Activated CD8-positive, alpha-beta T cell treated with anti-CD3 and anti-CD28 coated beads for 36 hours (primary cell): ENCODE data around the gene ALPK3. TPM values are rescaled to one million over a fixed set of nuclear protein-coding genes. Genes with fewer than 3 reads are reported as not detected.

Source experiments
- ATAC-seq: fragments of 200-7000 bp; cut with Tn5 transposase; one replicate; pipeline ENCODE4 v1.10.0; 2021; ENCODE audit warnings: mild to moderate bottlenecking, moderate library complexity
- CTCF ChIA-PET: fragments of 350-600 bp; sonication (Branson Sonifier 250); formaldehyde crosslinking; loops from one replicate; lab custom pipeline; 2021; ENCODE audit warnings: antibody characterized with exemption; lab: Charles Lee
- POLR2A ChIA-PET: fragments of 350-600 bp; sonication (Branson Sonifier 250); formaldehyde crosslinking; loops from one replicate; lab custom pipeline; 2021; ENCODE audit warnings: antibody characterized with exemption; lab: Charles Lee
- DNase-seq: peaks from one replicate; pipeline ENCODE4 v3.0.0-alpha.2; 2020
- H3K27ac Mint-ChIP-seq: one replicate; pipeline ENCODE4 v1.8.0; 2021; ENCODE audit warnings: mild to moderate bottlenecking, mixed read lengths
- H3K27me3 Mint-ChIP-seq: one replicate; pipeline ENCODE4 v1.8.0; 2021; ENCODE audit warnings: mixed read lengths
- H3K36me3 Mint-ChIP-seq: one replicate; pipeline ENCODE4 v1.8.0; 2021; ENCODE audit warnings: low read depth, mixed read lengths
- H3K4me1 Mint-ChIP-seq: one replicate; pipeline ENCODE4 v1.8.0; 2021; ENCODE audit warnings: low read depth, mixed read lengths
- H3K4me3 Mint-ChIP-seq: one replicate; pipeline ENCODE4 v1.8.0; 2021; ENCODE audit warnings: mild to moderate bottlenecking, moderate library complexity, mixed read lengths
- H3K9me3 Mint-ChIP-seq: one replicate; pipeline ENCODE4 v1.8.0; 2021; ENCODE audit warnings: mixed read lengths
- intact Hi-C: fragments of 100-400 bp; cut with micrococcal nuclease; formaldehyde crosslinking; loops from one replicate; pipeline ENCODE4 v1.10.0; 2022
- total RNA-seq, 2 experiments: library from RNA; stranded (reverse); gene quantifications; one replicate each; pipeline ENCODE4 v1.2.3, GENCODE V29; 2021
- TF ChIP-seq, protein P1 (sequence below): fragments of 200-600 bp; IDR thresholded peaks from one replicate; pipeline ENCODE4 v1.8.0; 2022; ENCODE audit warnings: antibody characterized with exemption, mild to moderate bottlenecking

ALPK3 gene
- total RNA-seq, 2 experiments from 2014 or later: 0.04 to 0.16 TPM

DNA sequence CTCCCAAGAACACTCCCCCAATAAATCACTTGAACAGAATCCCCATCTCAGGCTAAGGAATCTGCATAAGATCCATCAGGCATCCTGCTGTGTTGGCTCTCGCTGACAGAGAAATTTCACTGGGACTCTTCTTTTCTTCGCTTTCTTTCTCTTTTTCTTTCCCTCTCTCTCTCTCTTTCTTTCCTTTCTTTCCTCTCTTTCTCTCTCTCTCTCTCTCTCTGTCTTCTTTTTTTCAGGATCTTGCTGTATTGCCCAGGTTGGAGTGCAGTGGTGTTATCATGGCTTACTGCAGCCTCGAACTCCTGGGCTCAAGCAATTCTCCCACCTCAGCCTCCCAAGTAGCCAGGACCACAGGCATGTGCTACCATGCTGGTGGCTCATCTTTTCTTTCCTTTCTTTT is 62.9 kb downstream of the ALPK3 start:
- H3K4me1 Mint-ChIP-seq: no peaks in the 10 kb centered on the region
- intact Hi-C loops: loop anchor here (5.0 kb wide), 1 partner anchor 293 kb away; no protein-coding TSS in a partner anchor

DNA sequence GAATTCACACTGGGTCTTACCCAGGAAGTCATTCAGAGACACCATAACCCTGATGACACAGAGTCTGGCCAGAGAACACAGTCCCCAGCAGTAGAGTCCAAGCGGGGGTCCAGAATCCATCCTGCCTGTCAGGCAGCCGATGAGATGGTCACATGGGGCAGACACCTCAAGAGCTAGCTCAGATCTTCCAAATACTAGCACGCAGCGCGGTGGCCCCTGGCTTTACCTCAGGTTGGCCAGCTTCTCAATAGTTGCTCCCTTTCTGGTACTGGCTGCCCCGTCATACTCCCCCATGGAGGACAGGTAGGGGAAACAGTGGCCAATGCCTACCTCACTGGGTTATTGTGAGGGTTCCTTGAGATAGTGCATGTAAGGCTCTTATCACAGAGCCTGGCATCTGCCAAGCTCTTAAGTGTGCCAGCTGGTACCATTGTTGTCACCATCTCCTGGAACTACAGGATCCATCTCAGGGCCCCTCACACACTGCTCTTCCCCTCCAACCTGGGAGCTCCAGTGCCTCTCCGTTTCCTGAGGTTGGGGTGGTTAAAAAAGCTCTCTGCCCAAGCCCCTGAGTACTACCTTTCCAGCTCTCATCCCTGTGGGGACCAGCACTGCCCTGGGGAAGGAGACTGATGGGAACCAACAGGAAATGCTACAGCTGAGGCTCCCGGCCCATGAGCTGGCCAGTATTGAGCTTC is 63.8 kb downstream of the ALPK3 start:
- no peak for DNase-seq
- ATAC-seq: no peak
- Mint-ChIP-seq H3K4me1 (no peaks in the 10 kb centered on the region), H3K4me3 (no peak overlapping the region), H3K27ac (no peak overlapping the region), H3K27me3 (no peaks in the 10 kb centered on the region), H3K9me3 (no peaks in the 10 kb centered on the region), H3K36me3 (no peaks in the 10 kb centered on the region)
- POLR2A ChIA-PET: no interaction called here
- intact Hi-C loops: loop anchor here (5.0 kb wide), 1 partner anchor 294 kb away; no protein-coding TSS in a partner anchor
- CTCF ChIA-PET: no interaction called here
- TF ChIP-seq, protein P1, sequence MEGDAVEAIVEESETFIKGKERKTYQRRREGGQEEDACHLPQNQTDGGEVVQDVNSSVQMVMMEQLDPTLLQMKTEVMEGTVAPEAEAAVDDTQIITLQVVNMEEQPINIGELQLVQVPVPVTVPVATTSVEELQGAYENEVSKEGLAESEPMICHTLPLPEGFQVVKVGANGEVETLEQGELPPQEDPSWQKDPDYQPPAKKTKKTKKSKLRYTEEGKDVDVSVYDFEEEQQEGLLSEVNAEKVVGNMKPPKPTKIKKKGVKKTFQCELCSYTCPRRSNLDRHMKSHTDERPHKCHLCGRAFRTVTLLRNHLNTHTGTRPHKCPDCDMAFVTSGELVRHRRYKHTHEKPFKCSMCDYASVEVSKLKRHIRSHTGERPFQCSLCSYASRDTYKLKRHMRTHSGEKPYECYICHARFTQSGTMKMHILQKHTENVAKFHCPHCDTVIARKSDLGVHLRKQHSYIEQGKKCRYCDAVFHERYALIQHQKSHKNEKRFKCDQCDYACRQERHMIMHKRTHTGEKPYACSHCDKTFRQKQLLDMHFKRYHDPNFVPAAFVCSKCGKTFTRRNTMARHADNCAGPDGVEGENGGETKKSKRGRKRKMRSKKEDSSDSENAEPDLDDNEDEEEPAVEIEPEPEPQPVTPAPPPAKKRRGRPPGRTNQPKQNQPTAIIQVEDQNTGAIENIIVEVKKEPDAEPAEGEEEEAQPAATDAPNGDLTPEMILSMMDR: no peak

More for the DNA sequence above, 62.9 kb downstream of the ALPK3 start:
- Mint-ChIP-seq H3K4me3 (no peak overlapping the region), H3K36me3 (no peaks in the 10 kb centered on the region), H3K27me3 (no peaks in the 10 kb centered on the region), H3K9me3 (no peaks in the 10 kb centered on the region), H3K27ac (no peak overlapping the region)
- ChIA-PET CTCF (no interaction called here), POLR2A (no interaction called here)
- ATAC-seq (no peak), DNase-seq (no peak)
- TF ChIP-seq, protein P1: no peak

DNA sequence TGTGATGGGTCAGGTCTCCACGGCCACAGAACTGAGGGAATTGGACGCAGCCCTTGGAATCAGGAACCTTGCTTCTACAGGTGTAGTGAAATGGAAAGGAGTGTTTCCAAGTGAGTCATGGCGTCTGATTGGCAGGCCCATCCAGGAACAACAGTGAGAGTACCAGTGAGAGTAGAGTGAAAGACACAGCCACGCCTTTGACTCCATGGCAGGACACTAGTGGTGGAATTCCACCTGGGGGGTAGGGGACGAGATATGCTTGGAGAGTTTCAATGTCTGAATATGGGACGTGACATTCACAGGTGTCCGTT is 64.3 kb downstream of the ALPK3 start:
- ChIA-PET CTCF (no interaction called here), POLR2A (no interaction called here)
- Mint-ChIP-seq H3K4me3 (no peak overlapping the region), H3K27me3 (no peaks in the 10 kb centered on the region), H3K27ac (no peak overlapping the region), H3K36me3 (no peaks in the 10 kb centered on the region), H3K9me3 (no peaks in the 10 kb centered on the region), H3K4me1 (no peaks in the 10 kb centered on the region)
- intact Hi-C loops: loop anchor here (5.0 kb wide), 1 partner anchor 294 kb away; no protein-coding TSS in a partner anchor
- ATAC-seq (no peak), DNase-seq (no peak)
- TF ChIP-seq, protein P1: no peak

DNA sequence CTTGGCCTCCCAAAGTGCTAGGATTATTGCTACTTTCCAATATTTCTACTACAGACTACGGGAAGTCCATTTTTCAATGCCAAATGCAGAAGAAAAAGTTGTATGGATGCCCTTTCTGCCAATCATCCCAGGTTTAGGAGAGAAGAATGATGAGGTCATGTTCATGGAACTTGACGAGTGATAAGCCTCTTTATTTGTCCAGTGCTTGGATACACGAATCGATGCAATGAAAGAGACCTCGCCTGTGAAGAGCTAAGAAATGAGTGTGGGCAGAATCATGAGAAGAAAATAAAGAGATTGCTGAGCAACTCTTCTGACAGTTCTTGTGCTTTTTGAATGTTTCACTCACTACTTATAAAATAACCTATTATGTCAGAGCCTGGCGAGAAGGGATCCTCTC is 66.3 kb downstream of the ALPK3 start:
- H3K27ac Mint-ChIP-seq: no peak overlapping the region
- intact Hi-C loops: loop anchor here (5.0 kb wide), 1 partner anchor 296 kb away; no protein-coding TSS in a partner anchor
- TF ChIP-seq, protein P1: no peak
- no peak for ATAC-seq
- H3K4me1 Mint-ChIP-seq: peaks cover 2% of the 10 kb centered on the region
- ChIA-PET POLR2A (no interaction called here), CTCF (interaction anchor here (1.7 kb wide), 1 partner anchor 45 kb away, joined by 4 read pairs; no protein-coding TSS in a partner anchor)
- DNase-seq: no peak
- H3K27me3 Mint-ChIP-seq: no peaks in the 10 kb centered on the region
- H3K9me3 Mint-ChIP-seq: no peaks in the 10 kb centered on the region
- H3K36me3 Mint-ChIP-seq: no peaks in the 10 kb centered on the region
- H3K4me3 Mint-ChIP-seq: no peak overlapping the region

DNA sequence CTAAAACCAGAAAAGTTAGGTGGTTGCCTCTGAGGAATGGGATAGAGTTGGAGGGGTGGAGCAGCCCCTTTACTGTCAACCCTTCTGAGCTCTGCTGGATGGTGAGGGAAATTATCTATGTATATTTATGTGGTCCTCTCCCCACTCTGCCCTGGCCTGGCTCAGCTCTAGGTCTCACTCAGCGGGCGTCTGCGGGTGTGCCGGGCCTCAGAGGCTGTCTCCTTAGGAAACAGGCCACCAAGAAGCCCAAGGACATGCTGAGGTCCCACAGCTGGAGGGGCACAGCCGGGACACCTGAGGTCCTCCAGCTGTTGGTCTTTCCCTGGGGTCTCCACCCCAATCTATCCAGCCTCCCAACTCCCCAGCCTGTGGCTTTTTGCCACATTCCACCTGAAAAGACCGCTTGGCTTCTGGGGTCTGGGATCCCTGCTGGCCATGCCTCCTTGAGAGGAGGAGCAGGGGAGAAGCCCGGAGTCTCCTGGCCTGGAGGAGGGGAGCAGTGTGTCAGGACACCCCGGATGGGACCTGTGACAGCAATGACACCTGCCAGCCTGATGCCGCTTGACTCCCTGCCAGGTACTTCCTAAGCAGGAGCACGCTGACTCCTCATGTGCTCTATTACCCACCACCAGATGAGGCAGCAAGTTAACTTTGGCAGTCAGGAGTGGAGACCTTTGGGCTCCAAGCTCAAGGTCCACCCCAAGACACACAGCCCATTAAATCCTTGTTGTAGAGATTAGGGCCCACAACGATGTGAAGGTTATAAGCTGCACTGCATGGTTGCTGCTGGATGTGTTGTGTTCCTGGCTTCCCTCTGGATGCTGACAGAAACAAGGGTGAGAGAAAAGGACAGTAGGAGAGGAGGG is 67.0 kb downstream of the ALPK3 start, which contains the start of gene SLC28A1:
Gene SLC28A1, plus strand, starts transcription at position 747 of the 866 bp plus-strand sequence. CDS start 3,099 bp downstream, outside the sequence.
- H3K4me1 Mint-ChIP-seq: peaks cover 2% of the 10 kb centered on the region
- H3K9me3 Mint-ChIP-seq: no peaks in the 10 kb centered on the region
- no peaks in the 10 kb centered on the region for H3K36me3 Mint-ChIP-seq
- intact Hi-C loops: loop anchor here (5.0 kb wide), 1 partner anchor 297 kb away; no protein-coding TSS in a partner anchor
- CTCF ChIA-PET: no interaction called here
- POLR2A ChIA-PET: no interaction called here
- TF ChIP-seq, protein P1: no peak
- ATAC-seq: no peak
- H3K4me3 Mint-ChIP-seq: no peak within 1 kb of the TSS
- no peak for DNase-seq
- H3K27me3 Mint-ChIP-seq: no peaks in the 10 kb centered on the region
- H3K27ac Mint-ChIP-seq: no peak within 1 kb of the TSS
